ENCODE measurements around the gene NFKBIE.

The NFKBIE gene

DNA sequence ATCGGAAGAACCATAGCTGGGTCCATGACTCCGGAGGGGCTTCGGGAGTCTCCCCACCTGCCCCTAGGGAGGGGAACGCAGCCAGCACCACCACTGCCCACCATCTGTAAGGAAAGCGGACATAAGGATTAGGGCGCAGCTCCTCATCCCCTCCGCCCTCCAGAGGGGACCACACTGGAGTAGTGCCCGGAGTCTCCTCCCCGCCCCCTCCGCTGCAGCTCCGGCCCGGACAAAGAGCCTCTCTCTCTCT, 8.7 kb downstream of the NFKBIE start:
- Histone ChIP-seq H3K4me3 (ENCODE audit: control insufficient read depth in 1 of 7, extremely low read depth in 1 of 7, insufficient read depth in 4 of 7, low read depth in 2 of 7, low read length in 6 of 7) (peak overlapping the region; percentile 63 to 89 (median 83)), H3K9me3 (ENCODE audit: control extremely low read depth in 1 of 5, control insufficient read depth in 4 of 5, insufficient read depth in 2 of 5, low read depth in 1 of 5, low read length in 4 of 5) (no peaks in the 10 kb centered on the region), H3K27ac (ENCODE audit: insufficient read depth in 1 of 2, low read depth in 1 of 2, low read length in 2 of 2, poor library complexity in 1 of 2, severe bottlenecking in 2 of 2) (peak overlapping the region in 1 of 2 experiments; percentile 73), H3K27me3 (replicated peaks in 2 of 5; ENCODE audit: control insufficient read depth in 4 of 5, insufficient read depth in 5 of 5, low read length in 4 of 5) (no peaks in the 10 kb centered on the region), H3K36me3 (ENCODE audit: control insufficient read depth in 4 of 4, insufficient read depth in 4 of 4, low read length in 3 of 4) (peaks cover 17 to 74% (median 56%) of the 10 kb centered on the region in 4 experiments), H3K4me1 (ENCODE audit: control extremely low read depth in 1 of 4, control insufficient read depth in 4 of 4, insufficient read depth in 4 of 4, low read length in 3 of 4) (peaks cover 4 to 37% (median 26%) of the 10 kb centered on the region in 4 experiments)
- no peak for DNase-seq
- CTCF ChIA-PET, result interaction anchor here (0.6 to 5.0 kb wide), 22 partner anchors 8 to 742 kb away, joined by 3 to 35 read pairs (median 4); partner anchors contain the start of genes AARS2 and HSP90AB1
- WGBS (ENCODE audit: insufficient coverage), result 0% methylated on average over 5 of the region's 12 CpGs
- POLR2A ChIA-PET, result interaction anchor here (0.6 to 4.5 kb wide), 5 partner anchors 10 to 80 kb away, joined by 3 to 42 read pairs (median 3); partner anchors contain the start of gene HSP90AB1

DNA sequence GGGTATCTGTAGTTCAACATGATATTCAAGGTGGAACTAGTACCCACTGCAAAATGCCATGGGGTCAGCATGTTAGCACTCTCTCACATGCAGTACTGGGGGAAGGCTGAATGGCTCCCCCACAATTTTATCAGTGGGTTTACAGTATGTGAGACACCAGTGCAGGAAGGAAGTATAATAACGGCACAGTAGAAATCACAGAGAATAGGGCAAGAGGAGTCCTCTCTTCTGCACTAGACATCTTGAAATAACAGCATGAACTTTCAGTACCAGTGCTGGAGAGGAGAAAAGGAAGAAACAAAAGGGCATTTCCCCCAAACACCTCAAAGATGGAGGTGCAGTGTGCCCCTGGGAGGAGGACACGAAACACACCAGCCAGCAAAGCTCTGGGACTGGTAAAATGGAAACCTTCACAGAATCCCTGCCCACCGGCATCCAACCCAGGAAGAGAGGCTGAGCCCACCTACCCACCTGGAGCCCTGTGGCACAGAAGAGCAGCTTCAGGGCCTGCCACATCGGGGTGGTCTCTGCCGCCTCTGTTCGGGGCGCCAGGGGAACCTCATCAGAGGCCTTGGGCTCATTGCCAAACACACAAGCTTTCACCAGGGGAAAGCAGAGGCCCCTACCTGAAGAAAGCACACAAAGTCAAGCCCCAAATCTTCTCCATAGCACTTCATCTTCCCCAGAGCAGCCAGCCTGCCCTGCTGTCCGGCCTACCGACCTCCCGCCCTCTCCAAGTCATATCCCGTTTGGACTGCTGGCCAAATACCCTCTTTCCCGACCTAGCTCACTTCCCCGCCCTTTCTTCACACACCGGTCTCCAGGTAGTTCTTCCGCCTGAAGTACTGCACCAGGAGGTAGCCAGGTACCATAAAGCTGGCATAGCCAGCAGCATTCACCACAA, 9.2 kb downstream of the NFKBIE start:
- POLR2A ChIA-PET, result interaction anchor here (0.6 to 4.5 kb wide), 5 partner anchors 10 to 79 kb away, joined by 3 to 42 read pairs (median 3); partner anchors contain the start of gene HSP90AB1
- WGBS (ENCODE audit: insufficient coverage), result 35% methylated on average over 15 of the region's 15 CpGs
- Histone ChIP-seq H3K36me3 (ENCODE audit: control insufficient read depth in 4 of 4, insufficient read depth in 4 of 4, low read length in 3 of 4) (peaks cover 15 to 74% (median 57%) of the 10 kb centered on the region in 4 experiments), H3K27ac (ENCODE audit: insufficient read depth in 1 of 2, low read depth in 1 of 2, low read length in 2 of 2, poor library complexity in 1 of 2, severe bottlenecking in 2 of 2) (peak overlapping the region in 1 of 2 experiments; percentile 73), H3K4me3 (ENCODE audit: control insufficient read depth in 1 of 7, extremely low read depth in 1 of 7, insufficient read depth in 4 of 7, low read depth in 2 of 7, low read length in 6 of 7) (peak overlapping the region in 6 of 7 experiments; percentile 63 to 89 (median 85)), H3K9me3 (ENCODE audit: control extremely low read depth in 1 of 5, control insufficient read depth in 4 of 5, insufficient read depth in 2 of 5, low read depth in 1 of 5, low read length in 4 of 5) (no peaks in the 10 kb centered on the region), H3K27me3 (replicated peaks in 2 of 5; ENCODE audit: control insufficient read depth in 4 of 5, insufficient read depth in 5 of 5, low read length in 4 of 5) (no peaks in the 10 kb centered on the region), H3K4me1 (ENCODE audit: control extremely low read depth in 1 of 4, control insufficient read depth in 4 of 4, insufficient read depth in 4 of 4, low read length in 3 of 4) (peaks cover 4 to 34% (median 26%) of the 10 kb centered on the region in 4 experiments)
- CTCF ChIA-PET, result interaction anchor here (0.6 to 5.0 kb wide), 27 partner anchors 8 to 741 kb away, joined by 3 to 35 read pairs (median 4); partner anchors contain the start of genes AARS2 and HSP90AB1
- peak in 2 of 3 donors; percentile 39 to 50 for DNase-seq

DNA sequence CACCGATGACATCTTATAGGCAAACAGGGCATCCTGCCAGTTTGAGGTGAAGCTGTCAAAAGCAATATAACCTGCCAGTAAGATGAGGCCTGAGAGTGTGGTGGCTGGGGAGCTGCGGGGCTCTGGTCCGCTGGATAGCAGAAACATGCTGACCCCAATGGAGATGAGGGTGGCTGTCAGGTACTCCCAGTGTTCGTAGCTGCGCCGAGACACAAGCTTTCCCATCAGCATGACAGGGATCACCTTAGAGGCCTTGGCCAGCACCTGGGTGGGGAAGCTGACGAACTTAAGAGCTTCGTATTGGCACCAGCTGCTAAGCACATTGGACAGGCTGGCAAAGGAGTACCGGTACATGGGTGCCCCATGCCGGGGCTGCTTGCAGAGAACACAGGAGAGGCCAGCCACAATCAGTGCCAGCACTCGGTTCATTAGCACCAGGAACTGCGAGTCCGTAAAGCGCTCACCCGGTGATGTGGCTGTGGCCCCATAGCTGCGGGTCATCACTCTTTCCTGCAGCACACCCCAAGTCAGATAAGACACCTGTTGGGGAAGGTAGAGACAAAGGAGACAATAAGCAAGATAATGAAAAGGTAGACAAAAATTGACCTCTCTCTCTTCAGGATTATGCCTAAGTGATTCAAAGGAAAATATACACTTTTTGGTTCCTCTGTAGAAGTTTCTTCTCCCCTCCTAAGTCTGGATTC, 10.1 kb downstream of the NFKBIE start:
- POLR2A ChIA-PET, result interaction anchor here (0.6 to 4.5 kb wide), 4 partner anchors 9 to 1588 kb away, joined by 3 to 42 read pairs (median 8); partner anchors contain the start of genes HSP90AB1 and NFKBIE
- no peak overlapping the region for H3K27ac ChIP-seq (ENCODE audit: insufficient read depth in 1 of 2, low read depth in 1 of 2, low read length in 2 of 2, poor library complexity in 1 of 2, severe bottlenecking in 2 of 2)
- no peaks in the 10 kb centered on the region for H3K27me3 ChIP-seq (replicated peaks in 2 of 5; ENCODE audit: control insufficient read depth in 4 of 5, insufficient read depth in 5 of 5, low read length in 4 of 5)
- peaks cover 18 to 73% (median 62%) of the 10 kb centered on the region in 4 experiments for H3K36me3 ChIP-seq (ENCODE audit: control insufficient read depth in 4 of 4, insufficient read depth in 4 of 4, low read length in 3 of 4)
- H3K4me1 ChIP-seq (ENCODE audit: control extremely low read depth in 1 of 4, control insufficient read depth in 4 of 4, insufficient read depth in 4 of 4, low read length in 3 of 4), result peaks cover 4 to 37% (median 26%) of the 10 kb centered on the region in 4 experiments
- H3K4me3 ChIP-seq (ENCODE audit: control insufficient read depth in 1 of 7, extremely low read depth in 1 of 7, insufficient read depth in 4 of 7, low read depth in 2 of 7, low read length in 6 of 7), result peak overlapping the region in 1 of 7 experiments; percentile 87
- CTCF ChIA-PET, result interaction anchor here (0.8 to 5.0 kb wide), 16 partner anchors 9 to 158 kb away, joined by 3 to 35 read pairs (median 4); partner anchors contain the start of gene SLC29A1
- WGBS (ENCODE audit: insufficient coverage), result 96% methylated on average over 6 of the region's 16 CpGs
- peak in 2 of 3 donors; percentile 38 to 39 for DNase-seq
- no peaks in the 10 kb centered on the region for H3K9me3 ChIP-seq (ENCODE audit: control extremely low read depth in 1 of 5, control insufficient read depth in 4 of 5, insufficient read depth in 2 of 5, low read depth in 1 of 5, low read length in 4 of 5)

DNA sequence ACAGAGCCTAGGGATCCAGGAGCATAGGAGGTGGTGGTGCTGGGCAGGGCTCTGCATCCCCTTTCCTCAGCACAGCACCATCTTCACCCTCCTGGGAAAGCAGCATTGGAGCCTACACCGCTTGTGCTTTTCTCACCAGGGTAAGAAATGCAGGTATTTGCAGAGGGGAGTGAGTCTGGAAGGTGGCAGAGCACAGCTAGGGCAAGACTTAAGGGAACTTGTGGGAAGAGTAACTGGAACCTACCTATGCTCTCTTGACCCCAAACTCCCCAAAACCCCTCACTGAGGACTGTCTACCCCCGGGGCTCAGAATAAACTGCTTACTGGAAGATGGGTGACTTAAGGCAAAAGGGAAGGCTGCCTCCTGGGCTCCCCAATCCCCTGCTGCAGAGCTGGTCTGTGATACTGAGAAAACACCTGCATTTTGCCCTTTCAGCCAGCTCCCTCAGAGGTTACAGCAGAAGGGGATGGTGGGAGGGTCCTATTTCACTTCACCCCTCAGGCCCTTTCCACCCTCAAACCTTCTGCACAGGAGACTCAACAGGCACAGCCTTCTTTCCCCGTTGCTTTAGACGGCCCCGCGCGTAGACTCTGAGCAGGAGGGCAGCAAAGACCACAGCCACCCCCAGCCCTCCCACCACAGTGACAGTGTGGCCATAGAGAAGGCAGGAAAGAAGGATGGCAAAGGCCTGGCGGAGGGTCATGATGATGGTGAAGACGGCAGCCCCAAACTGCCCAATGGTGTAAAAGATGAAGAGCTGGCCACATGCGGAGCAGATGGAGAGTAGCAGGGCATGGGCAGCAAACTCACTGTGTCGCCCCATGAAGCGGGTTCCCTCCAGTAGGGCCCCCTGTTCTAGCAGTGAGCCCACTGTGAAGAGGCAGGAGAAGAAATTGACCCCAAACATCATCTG, 10.9 kb downstream of the NFKBIE start:
- Histone ChIP-seq H3K27me3 (replicated peaks in 2 of 5; ENCODE audit: control insufficient read depth in 4 of 5, insufficient read depth in 5 of 5, low read length in 4 of 5) (no peaks in the 10 kb centered on the region), H3K4me1 (ENCODE audit: control extremely low read depth in 1 of 4, control insufficient read depth in 4 of 4, insufficient read depth in 4 of 4, low read length in 3 of 4) (peaks cover 4 to 44% (median 28%) of the 10 kb centered on the region in 4 experiments), H3K36me3 (ENCODE audit: control insufficient read depth in 4 of 4, insufficient read depth in 4 of 4, low read length in 3 of 4) (peaks cover 23 to 73% (median 61%) of the 10 kb centered on the region in 4 experiments), H3K9me3 (ENCODE audit: control extremely low read depth in 1 of 5, control insufficient read depth in 4 of 5, insufficient read depth in 2 of 5, low read depth in 1 of 5, low read length in 4 of 5) (no peaks in the 10 kb centered on the region), H3K27ac (ENCODE audit: insufficient read depth in 1 of 2, low read depth in 1 of 2, low read length in 2 of 2, poor library complexity in 1 of 2, severe bottlenecking in 2 of 2) (no peak overlapping the region), H3K4me3 (ENCODE audit: control insufficient read depth in 1 of 7, extremely low read depth in 1 of 7, insufficient read depth in 4 of 7, low read depth in 2 of 7, low read length in 6 of 7) (no peak overlapping the region)
- CTCF ChIA-PET, result interaction anchor here (0.5 to 5.0 kb wide), 23 partner anchors 9 to 1179 kb away, joined by 3 to 35 read pairs (median 4); partner anchors contain the start of genes AARS2 and SLC29A1
- POLR2A ChIA-PET, result interaction anchor here (0.6 to 4.5 kb wide), 4 partner anchors 8 to 1589 kb away, joined by 3 to 42 read pairs (median 8); partner anchors contain the start of genes HSP90AB1 and NFKBIE
- peak in 1 of 3 donors; percentile 26 for DNase-seq
- WGBS (ENCODE audit: insufficient coverage), result 89% methylated on average over 7 of the region's 12 CpGs

DNA sequence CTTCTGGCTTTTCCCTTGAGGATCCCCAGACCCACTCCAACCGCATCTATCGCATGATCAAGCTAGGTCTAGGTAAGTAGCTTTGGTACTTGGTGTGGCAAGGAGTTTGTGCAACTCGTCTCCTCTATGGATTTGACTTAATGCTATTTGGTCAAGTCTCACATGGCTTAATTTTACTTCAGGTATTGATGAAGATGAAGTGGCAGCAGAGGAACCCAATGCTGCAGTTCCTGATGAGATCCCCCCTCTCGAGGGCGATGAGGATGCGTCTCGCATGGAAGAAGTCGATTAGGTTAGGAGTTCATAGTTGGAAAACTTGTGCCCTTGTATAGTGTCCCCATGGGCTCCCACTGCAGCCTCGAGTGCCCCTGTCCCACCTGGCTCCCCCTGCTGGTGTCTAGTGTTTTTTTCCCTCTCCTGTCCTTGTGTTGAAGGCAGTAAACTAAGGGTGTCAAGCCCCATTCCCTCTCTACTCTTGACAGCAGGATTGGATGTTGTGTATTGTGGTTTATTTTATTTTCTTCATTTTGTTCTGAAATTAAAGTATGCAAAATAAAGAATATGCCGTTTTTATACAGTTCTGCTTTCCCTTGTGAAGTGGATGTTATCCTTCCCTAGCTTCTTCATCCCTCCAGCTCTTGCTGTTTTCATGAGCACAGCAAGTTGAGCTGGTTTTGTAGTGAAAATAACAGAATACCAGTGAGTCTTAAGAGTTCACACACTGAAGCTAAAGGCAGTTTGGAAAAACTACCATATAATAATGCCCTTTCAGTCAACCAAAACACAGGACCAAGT, 11.8 kb downstream of the NFKBIE start:
- Histone ChIP-seq H3K4me1 (ENCODE audit: control extremely low read depth in 1 of 4, control insufficient read depth in 4 of 4, insufficient read depth in 4 of 4, low read length in 3 of 4) (peaks cover 10 to 53% (median 38%) of the 10 kb centered on the region in 4 experiments), H3K9me3 (ENCODE audit: control extremely low read depth in 1 of 5, control insufficient read depth in 4 of 5, insufficient read depth in 2 of 5, low read depth in 1 of 5, low read length in 4 of 5) (no peaks in the 10 kb centered on the region), H3K27ac (ENCODE audit: insufficient read depth in 1 of 2, low read depth in 1 of 2, low read length in 2 of 2, poor library complexity in 1 of 2, severe bottlenecking in 2 of 2) (no peak overlapping the region), H3K4me3 (ENCODE audit: control insufficient read depth in 1 of 7, extremely low read depth in 1 of 7, insufficient read depth in 4 of 7, low read depth in 2 of 7, low read length in 6 of 7) (no peak overlapping the region), H3K27me3 (replicated peaks in 2 of 5; ENCODE audit: control insufficient read depth in 4 of 5, insufficient read depth in 5 of 5, low read length in 4 of 5) (no peaks in the 10 kb centered on the region), H3K36me3 (ENCODE audit: control insufficient read depth in 4 of 4, insufficient read depth in 4 of 4, low read length in 3 of 4) (peaks cover 28 to 73% (median 60%) of the 10 kb centered on the region in 4 experiments)
- DNase-seq, result peak; percentile 58 to 76 (median 73)
- ChIA-PET POLR2A (interaction anchor here (2.8 to 4.5 kb wide), 2 partner anchors 7 to 11 kb away, joined by 12 to 42 read pairs; partner anchors contain the start of genes HSP90AB1 and NFKBIE), CTCF (interaction anchor here (0.7 to 5.0 kb wide), 18 partner anchors 8 to 174 kb away, joined by 3 to 35 read pairs (median 5); partner anchors contain the start of genes AARS2 and SLC29A1)
- 89% methylated on average over 5 of the region's 10 CpGs for WGBS (ENCODE audit: insufficient coverage)

Data from common myeloid progenitor, CD34-positive (primary cell).